ENCODE data around the gene CAPN8. TPM values are rescaled to one million over a fixed set of nuclear protein-coding genes. Genes with fewer than 3 reads are reported as not detected.
A peak's percentile ranks its signal among the peaks of the same experiment; 100 is the strongest.

The CAPN8 gene
- total RNA-seq, 1 donor from 2014 or later, result not detected

GRCh38 chr1:223538981-223539380, 126.5 kb downstream of the CAPN8 start:
- no peaks in the 10 kb centered on the region for H3K9me3 Mint-ChIP-seq (ENCODE audit: unreplicated experiment)
- no peak overlapping the region for H3K27ac Mint-ChIP-seq (ENCODE audit: unreplicated experiment)
- no peak for TF ChIP-seq CTCF (IDR thresholded peaks at IDR 0.05)
- peaks cover 4% of the 10 kb centered on the region for H3K27me3 Mint-ChIP-seq (ENCODE audit: unreplicated experiment)
- DNase-seq (ENCODE audit: extremely low spot score, unreplicated experiment), result no peak
- no peak overlapping the region for H3K4me3 Mint-ChIP-seq (ENCODE audit: unreplicated experiment)
- H3K4me1 Mint-ChIP-seq (ENCODE audit: unreplicated experiment), result no peaks in the 10 kb centered on the region
- H3K36me3 Mint-ChIP-seq (ENCODE audit: unreplicated experiment), result no peaks in the 10 kb centered on the region

- TF ChIP-seq CTCF (IDR thresholded peaks at IDR 0.05), result no peak
- H3K36me3 Mint-ChIP-seq (ENCODE audit: unreplicated experiment), result no peaks in the 10 kb centered on the region
- H3K27me3 Mint-ChIP-seq (ENCODE audit: unreplicated experiment), result peaks cover 12% of the 10 kb centered on the region
These were observed 130.2 kb downstream of the CAPN8 start for GRCh38 chr1:223535319-223535718.

DNA sequence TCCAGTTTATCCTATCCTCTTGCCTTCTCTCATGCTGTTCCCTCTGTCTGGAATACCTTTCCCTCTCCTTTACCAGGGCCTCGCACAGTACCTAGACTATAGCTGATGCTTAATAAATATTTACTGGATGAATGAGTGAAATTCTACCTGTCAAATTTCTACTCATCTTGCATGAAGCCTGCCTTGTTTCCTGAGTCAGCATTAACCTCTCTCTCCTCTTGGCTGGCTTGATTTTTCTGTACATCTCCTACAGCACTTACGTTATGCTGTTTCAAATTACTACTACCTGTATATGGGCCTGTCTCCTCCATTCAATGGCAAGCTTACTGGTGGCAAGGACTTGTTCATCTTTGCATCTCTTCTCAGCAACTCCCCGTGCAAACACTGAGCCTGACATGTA, 130.8 kb downstream of the CAPN8 start:
- TF ChIP-seq CTCF (IDR thresholded peaks at IDR 0.05), result no peak
- DNase-seq (ENCODE audit: extremely low spot score, unreplicated experiment), result no peak
- Mint-ChIP-seq H3K36me3 (ENCODE audit: unreplicated experiment) (no peaks in the 10 kb centered on the region), H3K4me3 (ENCODE audit: unreplicated experiment) (no peak overlapping the region), H3K27ac (ENCODE audit: unreplicated experiment) (no peak overlapping the region), H3K4me1 (ENCODE audit: unreplicated experiment) (no peaks in the 10 kb centered on the region), H3K27me3 (ENCODE audit: unreplicated experiment) (peaks cover 14% of the 10 kb centered on the region), H3K9me3 (ENCODE audit: unreplicated experiment) (no peaks in the 10 kb centered on the region)

More at GRCh38 chr1:223535319-223535718, 130.2 kb downstream of the CAPN8 start:
- Mint-ChIP-seq H3K9me3 (ENCODE audit: unreplicated experiment) (no peaks in the 10 kb centered on the region), H3K4me1 (ENCODE audit: unreplicated experiment) (no peaks in the 10 kb centered on the region), H3K27ac (ENCODE audit: unreplicated experiment) (no peak overlapping the region), H3K4me3 (ENCODE audit: unreplicated experiment) (no peak overlapping the region)
- DNase-seq (ENCODE audit: extremely low spot score, unreplicated experiment), result no peak

- no peak for TF ChIP-seq CTCF (IDR thresholded peaks at IDR 0.05)
- H3K36me3 Mint-ChIP-seq (ENCODE audit: unreplicated experiment), result no peaks in the 10 kb centered on the region
- H3K9me3 Mint-ChIP-seq (ENCODE audit: unreplicated experiment), result no peaks in the 10 kb centered on the region
- H3K27me3 Mint-ChIP-seq (ENCODE audit: unreplicated experiment), result peaks cover 22% of the 10 kb centered on the region
- H3K4me3 Mint-ChIP-seq (ENCODE audit: unreplicated experiment), result no peak overlapping the region
- no peak for DNase-seq (ENCODE audit: extremely low spot score, unreplicated experiment)
- no peaks in the 10 kb centered on the region for H3K4me1 Mint-ChIP-seq (ENCODE audit: unreplicated experiment)
- H3K27ac Mint-ChIP-seq (ENCODE audit: unreplicated experiment), result no peak overlapping the region
These were observed 131.8 kb downstream of the CAPN8 start for GRCh38 chr1:223533708-223534107.

DNA sequence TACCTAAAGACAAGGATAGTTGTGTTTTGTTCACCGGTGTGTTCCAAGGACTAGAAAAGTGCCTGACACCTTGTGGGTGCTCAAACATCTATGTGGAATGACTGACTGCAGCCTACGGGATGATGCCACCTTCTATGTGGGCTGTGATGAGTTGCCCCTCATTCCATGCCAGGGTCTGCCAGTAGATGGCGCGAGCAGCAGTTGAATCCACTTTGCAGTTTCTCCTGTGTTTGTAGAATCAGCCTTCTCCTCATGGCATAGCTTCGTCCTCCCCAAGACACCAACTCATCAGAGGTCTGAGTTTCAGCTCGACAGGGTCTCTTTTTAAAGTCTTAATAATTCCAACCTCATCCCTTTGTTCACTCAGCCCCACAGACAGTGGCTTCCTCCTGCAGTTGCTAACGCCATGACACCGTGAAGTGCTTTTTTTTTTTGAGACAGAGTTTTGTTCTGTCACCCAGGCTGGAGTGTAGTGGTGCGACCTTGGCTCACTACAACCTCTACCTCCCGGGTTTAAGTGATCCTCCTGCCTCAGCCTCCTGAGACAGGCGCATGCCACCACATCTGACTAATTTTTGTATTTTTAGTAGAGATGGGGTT, 133.7 kb downstream of the CAPN8 start:
- H3K4me3 Mint-ChIP-seq (ENCODE audit: unreplicated experiment), result no peak overlapping the region
- H3K9me3 Mint-ChIP-seq (ENCODE audit: unreplicated experiment), result no peaks in the 10 kb centered on the region
- TF ChIP-seq CTCF (IDR thresholded peaks at IDR 0.05), result peak; percentile 52
- peaks cover 23% of the 10 kb centered on the region for H3K27me3 Mint-ChIP-seq (ENCODE audit: unreplicated experiment)
- no peaks in the 10 kb centered on the region for H3K36me3 Mint-ChIP-seq (ENCODE audit: unreplicated experiment)
- no peak overlapping the region for H3K27ac Mint-ChIP-seq (ENCODE audit: unreplicated experiment)
- no peak for DNase-seq (ENCODE audit: extremely low spot score, unreplicated experiment)
- no peaks in the 10 kb centered on the region for H3K4me1 Mint-ChIP-seq (ENCODE audit: unreplicated experiment)
